GM12874 (cell line): ENCODE data around the gene BRMS1.

Experiments
- TF ChIP-seq, protein P1 (sequence below): IDR thresholded peaks from 2 replicates; pipeline ENCODE4 v1.5.1; 2011; ENCODE audit warnings: low read depth, mild to moderate bottlenecking, control low read depth, low read length, moderate library complexity; ENCODE audit not compliant: insufficient read depth

The BRMS1 gene

DNA sequence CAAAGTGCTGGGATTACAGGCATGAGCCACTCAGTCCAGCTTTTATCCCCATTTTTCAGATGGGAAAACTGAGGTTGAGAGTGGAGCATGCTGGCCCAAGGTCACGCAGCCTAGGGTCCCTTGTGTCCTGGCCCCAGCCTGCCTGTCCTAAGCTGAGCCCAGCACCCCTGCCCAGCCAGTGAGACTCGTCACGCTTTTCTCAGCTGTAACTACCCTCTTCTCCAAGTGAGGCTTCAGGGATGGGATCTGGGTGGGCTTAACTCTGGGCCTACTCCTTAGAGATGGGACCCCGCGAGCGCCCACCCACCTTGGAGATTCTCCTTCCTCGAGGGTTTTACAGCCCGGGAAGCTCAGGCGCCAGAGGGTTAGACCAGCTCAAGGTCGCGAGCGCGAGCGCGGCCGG lies 53.6 kb downstream of the BRMS1 start:
- TF ChIP-seq, protein P1, sequence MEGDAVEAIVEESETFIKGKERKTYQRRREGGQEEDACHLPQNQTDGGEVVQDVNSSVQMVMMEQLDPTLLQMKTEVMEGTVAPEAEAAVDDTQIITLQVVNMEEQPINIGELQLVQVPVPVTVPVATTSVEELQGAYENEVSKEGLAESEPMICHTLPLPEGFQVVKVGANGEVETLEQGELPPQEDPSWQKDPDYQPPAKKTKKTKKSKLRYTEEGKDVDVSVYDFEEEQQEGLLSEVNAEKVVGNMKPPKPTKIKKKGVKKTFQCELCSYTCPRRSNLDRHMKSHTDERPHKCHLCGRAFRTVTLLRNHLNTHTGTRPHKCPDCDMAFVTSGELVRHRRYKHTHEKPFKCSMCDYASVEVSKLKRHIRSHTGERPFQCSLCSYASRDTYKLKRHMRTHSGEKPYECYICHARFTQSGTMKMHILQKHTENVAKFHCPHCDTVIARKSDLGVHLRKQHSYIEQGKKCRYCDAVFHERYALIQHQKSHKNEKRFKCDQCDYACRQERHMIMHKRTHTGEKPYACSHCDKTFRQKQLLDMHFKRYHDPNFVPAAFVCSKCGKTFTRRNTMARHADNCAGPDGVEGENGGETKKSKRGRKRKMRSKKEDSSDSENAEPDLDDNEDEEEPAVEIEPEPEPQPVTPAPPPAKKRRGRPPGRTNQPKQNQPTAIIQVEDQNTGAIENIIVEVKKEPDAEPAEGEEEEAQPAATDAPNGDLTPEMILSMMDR: no peak

DNA sequence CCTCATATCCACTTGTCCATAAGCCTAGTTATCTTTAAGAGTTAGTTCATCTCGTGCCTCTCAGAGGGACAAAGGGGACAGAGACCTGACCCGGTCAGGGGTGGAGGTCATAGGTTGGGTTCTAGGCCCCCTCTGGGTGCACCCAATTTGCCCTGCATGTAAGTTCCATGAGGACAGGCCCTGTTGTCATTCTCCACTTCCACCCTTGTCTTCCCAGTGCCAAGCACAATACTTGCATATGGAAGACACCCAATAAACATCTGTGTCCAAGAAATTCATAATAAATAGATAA lies 54.6 kb downstream of the BRMS1 start:
- TF ChIP-seq, protein P1: no peak

DNA sequence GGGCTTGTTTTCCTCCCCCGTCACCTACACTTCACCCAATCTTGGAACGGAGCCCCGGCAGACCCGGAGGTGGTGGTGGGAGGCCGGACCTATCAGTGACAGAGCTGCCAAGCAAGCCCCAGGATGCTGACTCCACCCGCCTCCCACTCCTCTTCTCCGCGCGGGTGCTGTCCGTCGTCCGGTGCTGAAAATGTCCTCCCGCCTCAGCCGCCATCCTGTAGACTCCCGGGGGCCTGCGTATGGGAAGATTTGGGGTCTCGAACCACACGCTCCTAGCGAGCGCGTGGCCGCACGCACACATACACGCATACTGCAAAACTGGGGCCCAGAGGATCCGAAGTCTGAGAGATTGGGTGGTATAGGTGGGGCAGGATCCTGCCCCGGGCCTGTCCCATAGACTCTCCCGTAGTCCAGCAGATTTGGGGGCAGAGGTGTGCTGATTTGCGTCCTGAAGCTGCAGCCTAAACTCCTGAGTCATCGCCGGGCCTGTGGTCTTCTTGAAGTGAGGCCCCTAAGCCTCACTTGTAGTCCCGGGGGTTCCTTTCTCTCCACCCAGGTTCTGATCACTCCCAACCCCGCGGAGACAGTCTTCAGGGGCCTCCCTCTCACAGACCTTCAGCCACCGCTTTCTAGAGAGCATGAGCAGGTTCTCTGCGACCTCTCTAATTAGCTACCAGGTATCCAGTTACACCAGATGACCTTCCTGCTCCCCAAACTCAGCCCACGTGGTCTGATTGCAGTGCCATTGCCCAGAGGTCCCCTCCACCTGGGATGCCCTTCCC lies 55.2 kb downstream of the BRMS1 start:
- TF ChIP-seq, protein P1: no peak

DNA sequence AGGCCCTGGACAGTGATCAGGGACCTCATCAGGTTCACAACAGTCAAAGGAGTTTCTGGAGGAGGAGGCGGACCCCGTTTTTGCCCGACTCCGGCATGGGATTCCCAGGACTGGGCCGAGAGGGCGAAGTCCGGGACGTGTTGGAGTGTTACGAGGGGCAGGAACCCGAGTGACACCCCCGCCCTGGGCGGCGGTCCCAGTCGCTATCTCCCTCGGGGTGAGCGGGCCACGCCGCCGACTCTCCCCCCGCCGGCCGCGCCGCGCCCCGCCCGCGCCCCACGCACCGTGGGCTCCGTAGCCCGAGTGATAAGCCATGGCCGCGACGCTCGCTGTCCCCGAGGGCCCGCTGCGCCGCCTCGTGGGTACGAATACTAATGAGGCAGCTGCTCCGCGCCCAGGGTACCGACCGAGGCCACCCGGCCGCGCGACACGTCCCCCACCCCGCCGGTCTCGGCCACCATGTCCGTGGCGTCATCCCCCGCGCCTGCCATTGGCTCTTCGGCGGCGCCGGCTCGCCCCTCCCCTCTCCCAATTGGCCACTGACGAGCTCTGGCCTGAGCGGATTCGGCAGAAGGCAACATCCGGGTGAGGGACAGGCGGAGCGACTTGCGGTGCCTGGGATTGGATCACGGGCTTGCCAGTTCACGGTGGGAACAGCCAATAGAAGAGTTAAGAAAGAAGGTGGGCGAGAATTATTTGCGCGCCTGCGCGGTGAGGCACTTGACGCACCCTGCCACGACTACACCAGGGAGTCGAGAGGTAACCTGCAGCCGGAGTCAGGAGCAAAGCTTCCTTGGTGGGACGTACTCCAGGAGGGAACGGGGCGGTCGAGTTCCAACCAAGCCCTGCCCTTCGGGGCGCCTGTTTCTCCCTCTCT lies 56.0 kb downstream of the BRMS1 start, which contains the start of gene YIF1A:
YIF1A (minus strand) TSS at position 473 of the 877 bp plus-strand sequence; CDS start at position 315, 158 bp downstream.
- TF ChIP-seq, protein P1: no peak

DNA sequence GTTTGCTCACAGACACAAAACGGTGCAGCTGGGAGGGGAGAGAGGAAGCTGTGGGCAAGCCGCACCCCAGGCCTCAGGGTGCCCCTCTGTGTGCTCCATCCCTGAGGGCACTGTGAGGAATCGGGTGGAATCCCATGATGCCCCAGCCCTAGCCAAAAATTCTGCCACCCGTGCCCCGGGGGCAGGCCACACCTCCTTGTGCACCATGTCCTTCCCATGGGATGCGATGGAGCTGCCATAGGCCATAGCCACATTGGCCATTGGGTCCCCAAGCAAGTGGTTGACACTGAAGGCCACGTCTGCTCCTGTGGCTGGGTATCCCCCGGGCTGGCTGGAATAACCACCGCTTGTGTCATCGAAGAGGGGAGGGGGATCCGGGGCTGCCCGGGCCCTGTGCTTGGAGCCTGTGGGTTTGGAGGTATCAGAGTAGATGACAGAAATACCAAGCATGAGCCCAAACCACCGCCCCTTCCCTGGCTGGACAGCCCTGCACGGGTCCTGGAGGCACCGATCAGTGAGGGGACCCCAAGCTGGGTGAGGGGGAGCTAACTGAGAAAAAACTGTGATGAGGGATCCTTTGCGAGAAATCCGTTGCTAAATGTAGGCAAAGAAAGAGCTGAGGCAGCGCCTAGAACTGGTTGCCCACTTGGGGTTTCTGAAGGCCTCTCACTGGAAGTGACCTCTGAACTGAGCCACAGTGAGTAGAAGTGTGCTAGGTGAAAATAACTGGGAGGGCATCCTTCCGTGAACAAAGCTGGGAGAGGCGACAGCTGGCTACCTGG lies 56.8 kb downstream of the BRMS1 start:
- TF ChIP-seq, protein P1: no peak
